Upper lobe of left lung (tissue), 4 donors: ENCODE measurements around the gene GLCE.

Experiments
- EP300 ChIP-seq, 4 donors: sonication (generic); formaldehyde crosslinking; IDR thresholded peaks; one replicate each; pipeline ENCODE4 v1.5.1; 2017; ENCODE audit warnings: antibody characterized with exemption in 4 of 4, control low read depth in 2 of 4
- POLR2A ChIP-seq, 4 donors: fragments of 450-650 bp; IDR thresholded peaks; one replicate each; pipeline ENCODE4 v1.5.1; 2016 to 2017; ENCODE audit warnings: antibody characterized with exemption in 4 of 4, mild to moderate bottlenecking in 2 of 4
- POLR2AphosphoS5 ChIP-seq, 2 donors: sonication (generic); formaldehyde crosslinking; IDR thresholded peaks; one replicate each; pipeline ENCODE4 v1.5.1; 2017; ENCODE audit warnings: antibody characterized with exemption in 2 of 2

DNA sequence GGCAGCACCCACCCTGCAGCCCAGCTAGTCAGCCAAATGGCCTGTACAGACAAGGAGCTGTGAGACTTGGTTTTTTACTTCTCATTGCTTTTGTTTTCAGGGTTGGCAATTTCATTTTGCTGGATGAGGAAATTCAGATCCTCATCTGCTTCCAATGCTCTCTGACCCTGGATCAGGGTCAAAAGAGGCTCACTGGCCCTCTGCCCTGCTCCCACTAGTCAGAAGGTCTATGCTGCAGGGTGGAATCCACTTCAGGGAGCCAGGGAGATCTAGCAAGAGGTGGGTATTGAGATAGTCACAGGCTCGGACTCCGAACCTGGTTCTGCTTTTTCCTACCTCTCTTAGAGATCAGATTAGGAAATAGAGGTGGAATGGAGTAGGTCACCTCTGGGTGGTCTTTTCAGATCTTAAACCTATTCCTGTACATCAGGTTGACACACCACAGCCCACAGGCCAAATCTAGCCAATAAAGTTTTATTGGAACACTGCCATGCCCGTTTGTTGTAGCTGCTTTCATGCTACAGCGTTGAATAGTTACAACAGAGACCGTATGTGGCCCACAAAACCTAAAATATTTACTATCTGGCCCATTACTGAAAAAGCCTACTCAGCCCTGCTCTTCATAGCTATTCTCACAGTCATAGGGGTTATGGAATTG, 26.4 kb upstream of the GLCE start:
- TF ChIP-seq POLR2AphosphoS5 (IDR thresholded peaks at IDR 0.05): no peak
- no peak for TF ChIP-seq EP300 (IDR thresholded peaks at IDR 0.05)
- TF ChIP-seq POLR2A (IDR thresholded peaks at IDR 0.05): no peak
